ENCODE measurements around the gene ADGRF3.

GRCh38 chr2:26273501-26273900 lies 73.1 kb downstream of the ADGRF3 start:
- TF ChIP-seq POLR2A (IDR thresholded peaks at IDR 0.05; ENCODE audit: low read length), result no peak
- TF ChIP-seq GATA1 (IDR thresholded peaks at IDR 0.05; ENCODE audit: low read depth, low read length), result no peak
